Fibroblast of lung (primary cell): ENCODE results near the gene IGF2R. TPM values are rescaled to one million over a fixed set of nuclear protein-coding genes. Genes with fewer than 3 reads are reported as not detected.
"Not testable (repeated sequence)": the region's sequence is repeated elsewhere in the genome, so short reads cannot be mapped to it uniquely, and the experiment has no call there.

ENCODE experiments used
- DNase-seq, 2 donors: peaks; one replicate each; pipeline versions ENCODE4 v3.0.0 to v3.0.0-alpha.2; 2010; ENCODE audit warnings: low read depth in 2 of 2
- H2AFZ ChIP-seq: 2 replicates; pipeline ENCODE4 v1.5.1; 2012; ENCODE audit warnings: low read length, control low read depth, inconsistent platforms
- H3K27ac ChIP-seq: 2 replicates; pipeline ENCODE4 v1.5.1; 2011; ENCODE audit warnings: low read length, control low read depth; ENCODE audit not compliant: insufficient read depth
- H3K27me3 ChIP-seq: 2 replicates; pipeline ENCODE4 v1.5.1; 2011; ENCODE audit warnings: mild to moderate bottlenecking, low read length; ENCODE audit not compliant: control insufficient read depth, insufficient read depth
- H3K36me3 ChIP-seq: 2 replicates; pipeline ENCODE4 v1.5.1; 2011; ENCODE audit warnings: low read length; ENCODE audit not compliant: control insufficient read depth, insufficient read depth
- H3K4me1 ChIP-seq: 2 replicates; pipeline ENCODE4 v1.5.1; 2011; ENCODE audit warnings: low read length; ENCODE audit not compliant: control insufficient read depth, insufficient read depth; ENCODE audit errors: extremely low read depth
- H3K4me2 ChIP-seq: 2 replicates; pipeline ENCODE4 v1.5.1; 2011; ENCODE audit warnings: low read length, control low read depth; ENCODE audit not compliant: insufficient read depth; ENCODE audit errors: extremely low read depth
- H3K4me3 ChIP-seq, 4 experiments: fragments of 200-600 bp in 1 of 4; sonication (generic) in 1 of 4; replicated peaks in 1 of 4; 2 replicates each; pipeline ENCODE4 v1.5.1; 2011 to 2016; ENCODE audit warnings: low read length in 4 of 4, low read depth in 3 of 4, mild to moderate bottlenecking in 3 of 4, control low read depth in 2 of 4, inconsistent platforms in 1 of 4, mixed read lengths in 1 of 4; ENCODE audit not compliant: insufficient read depth in 1 of 4; ENCODE audit errors: control extremely low read depth in 1 of 4
- H3K79me2 ChIP-seq: 2 replicates; pipeline ENCODE4 v1.5.1; 2012; ENCODE audit warnings: mild to moderate bottlenecking, low read length, inconsistent platforms; ENCODE audit not compliant: control insufficient read depth, insufficient read depth
- H3K9ac ChIP-seq: 2 replicates; pipeline ENCODE4 v1.5.1; 2011; ENCODE audit warnings: mild to moderate bottlenecking, low read length, control low read depth; ENCODE audit not compliant: insufficient read depth
- H3K9me3 ChIP-seq: 2 replicates; pipeline ENCODE4 v1.5.1; 2012; ENCODE audit warnings: low read depth, low read length; ENCODE audit not compliant: control insufficient read depth, insufficient read depth
- H4K20me1 ChIP-seq: 2 replicates; pipeline ENCODE4 v1.5.1; 2011; ENCODE audit warnings: low read length; ENCODE audit not compliant: control insufficient read depth, insufficient read depth; ENCODE audit errors: extremely low read depth
- CTCF ChIP-seq, 2 donors: IDR thresholded peaks in 1 of 2; conservative IDR thresholded peaks in 1 of 2; 1 replicate in 1 of 2; 2 replicates in 1 of 2; pipeline ENCODE4 v1.5.1; 2011 to 2012; ENCODE audit warnings: low read length in 2 of 2, control low read depth in 1 of 2, inconsistent platforms in 1 of 2, low read depth in 1 of 2, mild to moderate bottlenecking in 1 of 2
- EZH2 ChIP-seq: IDR thresholded peaks from 2 replicates; pipeline ENCODE4 v1.5.1; 2012; ENCODE audit warnings: low read length, control low read depth, mild to moderate bottlenecking; ENCODE audit errors: missing control alignments
- polyA plus RNA-seq, 2 donors: library from polyadenylated mRNA; depleted of rRNA in 1 of 2; stranded (reverse) in 1 of 2; unstranded in 1 of 2; fragments of >200 nt; gene quantifications; 2 replicates each; pipeline ENCODE4 v1.2.1, GENCODE V29; 2011 to 2012; ENCODE audit warnings: missing spikeins in 1 of 2
- total RNA-seq: library from RNA; depleted of rRNA; stranded (reverse); fragments of >200 nt; gene quantifications from 2 replicates; pipeline ENCODE4 v1.2.1, GENCODE V29; 2014

IGF2R gene
- total and polyA plus RNA-seq, 2 donors (not counting 1 experiment from before 2014, with no cell fraction given), result 37.6 to 300 TPM

- no peak overlapping the region for H3K9ac ChIP-seq
- H3K27ac ChIP-seq, result no peak overlapping the region
- H2AFZ ChIP-seq, result no peak overlapping the region
- H3K27me3 ChIP-seq, result no peaks in the 10 kb centered on the region
- H3K4me2 ChIP-seq, result peak overlapping the region; percentile 37
- H3K4me1 ChIP-seq, result peaks cover 6% of the 10 kb centered on the region
- no peaks in the 10 kb centered on the region for H4K20me1 ChIP-seq
- H3K9me3 ChIP-seq, result no peaks in the 10 kb centered on the region
- DNase-seq, result peak; percentile 62 to 72
- H3K4me3 ChIP-seq, result no peak overlapping the region
- peak; percentile 71 to 80 for TF ChIP-seq CTCF (conservative IDR thresholded peaks at IDR 0.05 in 1 of 2, IDR thresholded peaks at IDR 0.05 in 1 of 2; ENCODE audit: low read depth in 1 of 2, low read length in 2 of 2)
- TF ChIP-seq EZH2, result no peak
- no peaks in the 10 kb centered on the region for H3K79me2 ChIP-seq
- H3K36me3 ChIP-seq, result no peaks in the 10 kb centered on the region
These were observed 169.3 kb downstream of the IGF2R start for GRCh38 chr6:160137989-160138835.

DNA sequence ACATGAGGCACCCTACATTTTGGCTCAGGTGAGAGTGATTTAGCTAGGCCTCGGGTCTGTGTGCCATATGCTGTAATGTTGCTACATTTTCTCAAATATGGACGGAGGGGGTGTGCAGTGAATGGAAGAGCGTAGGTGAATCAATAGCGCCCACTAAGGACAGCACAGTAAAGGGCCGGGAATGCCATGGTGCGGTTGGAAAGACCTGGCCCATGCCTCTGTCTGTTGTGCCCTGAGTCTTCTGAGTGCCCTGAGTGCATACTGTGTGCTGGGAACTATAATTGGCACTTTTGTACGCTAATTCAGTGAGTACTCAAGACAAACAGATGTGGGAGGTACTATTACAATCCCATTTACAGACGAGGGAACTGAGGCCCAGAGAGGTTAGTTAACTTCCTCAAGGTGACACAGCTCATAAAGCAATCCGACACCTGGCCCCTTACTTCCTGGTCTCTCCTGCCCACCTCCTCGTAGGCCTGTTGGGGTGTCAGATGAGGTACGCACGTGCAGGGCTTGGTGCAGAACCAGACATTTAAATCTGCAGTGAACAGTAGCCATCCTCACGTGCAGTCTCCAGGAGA is 170.0 kb downstream of the IGF2R start:
- TF ChIP-seq EZH2 (no peak), CTCF (conservative IDR thresholded peaks at IDR 0.05 in 1 of 2, IDR thresholded peaks at IDR 0.05 in 1 of 2; ENCODE audit: low read depth in 1 of 2, low read length in 2 of 2) (no peak)
- H3K9ac ChIP-seq, result no peak overlapping the region
- DNase-seq, result no peak
- no peaks in the 10 kb centered on the region for H3K27me3 ChIP-seq
- peaks cover 6% of the 10 kb centered on the region for H3K4me1 ChIP-seq
- H3K27ac ChIP-seq, result no peak overlapping the region
- H2AFZ ChIP-seq, result no peak overlapping the region
- no peaks in the 10 kb centered on the region for H3K9me3 ChIP-seq
- no peak overlapping the region for H3K4me3 ChIP-seq
- H3K79me2 ChIP-seq, result no peaks in the 10 kb centered on the region
- no peaks in the 10 kb centered on the region for H3K36me3 ChIP-seq
- H3K4me2 ChIP-seq, result peak overlapping the region; percentile 23
- no peaks in the 10 kb centered on the region for H4K20me1 ChIP-seq

DNA sequence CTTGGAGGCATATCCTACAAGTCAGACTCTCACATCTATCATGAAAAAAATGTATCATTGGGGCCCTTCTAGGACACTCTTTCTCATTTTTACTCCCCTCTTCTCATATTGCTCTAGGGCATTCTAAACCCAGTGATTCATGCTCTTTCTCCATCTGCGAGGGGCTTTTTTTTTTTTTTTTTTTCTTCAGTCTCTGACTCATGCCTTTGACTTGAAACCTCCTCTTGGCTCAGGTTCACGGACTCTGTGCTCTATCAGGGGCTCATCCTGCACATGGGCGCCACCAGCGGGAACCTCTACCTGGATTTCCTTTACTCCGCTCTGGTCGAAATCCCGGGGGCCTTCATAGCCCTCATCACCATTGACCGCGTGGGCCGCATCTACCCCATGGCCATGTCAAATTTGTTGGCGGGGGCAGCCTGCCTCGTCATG is 170.6 kb downstream of the IGF2R start:
- Histone ChIP-seq H3K9ac (no peak overlapping the region), H3K4me2 (no peak overlapping the region), H3K79me2 (no peaks in the 10 kb centered on the region), H3K4me3 (no peak overlapping the region), H3K36me3 (no peaks in the 10 kb centered on the region), H3K27me3 (no peaks in the 10 kb centered on the region), H3K4me1 (peaks cover 6% of the 10 kb centered on the region), H3K27ac (no peak overlapping the region), H3K9me3 (no peaks in the 10 kb centered on the region), H2AFZ (no peak overlapping the region), H4K20me1 (no peaks in the 10 kb centered on the region)
- TF ChIP-seq CTCF (conservative IDR thresholded peaks at IDR 0.05 in 1 of 2, IDR thresholded peaks at IDR 0.05 in 1 of 2; ENCODE audit: low read depth in 1 of 2, low read length in 2 of 2), result no peak
- TF ChIP-seq EZH2, result no peak
- DNase-seq, result peak; percentile 85 to 89

DNA sequence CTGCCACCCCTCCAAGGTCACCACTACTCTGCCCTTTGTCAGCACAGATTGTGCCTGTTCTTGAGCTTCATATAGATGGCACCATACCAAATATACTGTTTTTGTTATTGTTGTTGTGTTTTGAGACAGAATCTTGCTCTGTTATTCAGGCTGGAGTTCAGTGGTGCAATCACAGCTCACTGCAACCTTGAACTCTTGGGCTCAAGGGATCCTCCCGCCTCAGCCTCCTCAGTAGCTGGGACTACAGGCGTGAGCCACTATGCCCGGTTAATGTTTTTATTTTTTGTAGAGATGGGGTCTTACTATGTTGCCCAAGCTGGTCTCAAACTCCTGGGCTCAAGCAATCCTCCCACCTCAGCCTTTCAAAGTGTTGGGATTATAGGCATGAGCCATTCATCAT is 171.6 kb downstream of the IGF2R start:
- not testable (repeated sequence) for H3K9ac ChIP-seq, H3K79me2 ChIP-seq, H3K4me2 ChIP-seq, H3K27ac ChIP-seq, H4K20me1 ChIP-seq, DNase-seq, H3K4me1 ChIP-seq, H3K4me3 ChIP-seq, H3K36me3 ChIP-seq, H3K27me3 ChIP-seq, H2AFZ ChIP-seq, H3K9me3 ChIP-seq
